Fibroblast of mammary gland (primary cell): Measurements from ENCODE around the gene DLX3.

Experiments
- DNase-seq: peaks from one replicate; pipeline ENCODE4 v3.0.0-alpha.2; 2010; ENCODE audit warnings: low read depth
- H3K4me3 ChIP-seq: 2 replicates; pipeline ENCODE4 v1.5.1; 2011; ENCODE audit warnings: low read depth, mild to moderate bottlenecking, low read length, moderate library complexity; ENCODE audit not compliant: control insufficient read depth
- TF ChIP-seq, protein P1 (sequence below): conservative IDR thresholded peaks from 2 replicates; pipeline ENCODE4 v1.5.1; 2011; ENCODE audit warnings: low read depth, low read length, inconsistent platforms; ENCODE audit not compliant: control insufficient read depth, insufficient read depth

DLX3 gene

DNA sequence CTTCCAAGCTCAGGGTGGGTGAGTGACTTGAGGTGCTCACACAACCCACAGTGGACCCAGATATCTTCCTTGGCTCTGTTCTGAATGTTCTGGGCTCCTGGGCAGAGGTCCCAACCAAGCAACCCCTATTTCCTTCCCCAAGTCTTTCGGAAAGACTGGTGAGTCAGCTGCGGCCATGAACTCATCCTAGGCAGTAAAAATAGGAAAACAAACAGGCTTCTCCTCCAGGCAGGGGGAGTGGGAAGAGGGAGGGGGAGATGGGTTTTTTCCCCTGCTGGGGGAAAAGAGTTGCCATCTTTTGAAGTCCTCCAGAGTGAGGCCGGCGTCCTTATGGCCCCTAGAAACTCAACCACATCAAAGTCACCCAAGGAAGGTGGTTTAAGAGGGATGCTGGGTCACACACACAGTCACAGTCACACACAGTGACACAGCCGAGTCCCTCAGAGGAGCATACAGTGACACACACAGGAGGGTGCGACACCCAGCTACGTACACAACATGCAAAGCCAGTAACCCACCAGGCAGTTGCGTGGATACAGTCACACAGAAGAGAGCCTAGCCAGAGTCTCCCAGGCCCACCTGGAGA is 42.0 kb downstream of the DLX3 start:
- TF ChIP-seq, protein P1, sequence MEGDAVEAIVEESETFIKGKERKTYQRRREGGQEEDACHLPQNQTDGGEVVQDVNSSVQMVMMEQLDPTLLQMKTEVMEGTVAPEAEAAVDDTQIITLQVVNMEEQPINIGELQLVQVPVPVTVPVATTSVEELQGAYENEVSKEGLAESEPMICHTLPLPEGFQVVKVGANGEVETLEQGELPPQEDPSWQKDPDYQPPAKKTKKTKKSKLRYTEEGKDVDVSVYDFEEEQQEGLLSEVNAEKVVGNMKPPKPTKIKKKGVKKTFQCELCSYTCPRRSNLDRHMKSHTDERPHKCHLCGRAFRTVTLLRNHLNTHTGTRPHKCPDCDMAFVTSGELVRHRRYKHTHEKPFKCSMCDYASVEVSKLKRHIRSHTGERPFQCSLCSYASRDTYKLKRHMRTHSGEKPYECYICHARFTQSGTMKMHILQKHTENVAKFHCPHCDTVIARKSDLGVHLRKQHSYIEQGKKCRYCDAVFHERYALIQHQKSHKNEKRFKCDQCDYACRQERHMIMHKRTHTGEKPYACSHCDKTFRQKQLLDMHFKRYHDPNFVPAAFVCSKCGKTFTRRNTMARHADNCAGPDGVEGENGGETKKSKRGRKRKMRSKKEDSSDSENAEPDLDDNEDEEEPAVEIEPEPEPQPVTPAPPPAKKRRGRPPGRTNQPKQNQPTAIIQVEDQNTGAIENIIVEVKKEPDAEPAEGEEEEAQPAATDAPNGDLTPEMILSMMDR, result no peak
- DNase-seq, result peak; percentile 26
- no peak overlapping the region for H3K4me3 ChIP-seq

DNA sequence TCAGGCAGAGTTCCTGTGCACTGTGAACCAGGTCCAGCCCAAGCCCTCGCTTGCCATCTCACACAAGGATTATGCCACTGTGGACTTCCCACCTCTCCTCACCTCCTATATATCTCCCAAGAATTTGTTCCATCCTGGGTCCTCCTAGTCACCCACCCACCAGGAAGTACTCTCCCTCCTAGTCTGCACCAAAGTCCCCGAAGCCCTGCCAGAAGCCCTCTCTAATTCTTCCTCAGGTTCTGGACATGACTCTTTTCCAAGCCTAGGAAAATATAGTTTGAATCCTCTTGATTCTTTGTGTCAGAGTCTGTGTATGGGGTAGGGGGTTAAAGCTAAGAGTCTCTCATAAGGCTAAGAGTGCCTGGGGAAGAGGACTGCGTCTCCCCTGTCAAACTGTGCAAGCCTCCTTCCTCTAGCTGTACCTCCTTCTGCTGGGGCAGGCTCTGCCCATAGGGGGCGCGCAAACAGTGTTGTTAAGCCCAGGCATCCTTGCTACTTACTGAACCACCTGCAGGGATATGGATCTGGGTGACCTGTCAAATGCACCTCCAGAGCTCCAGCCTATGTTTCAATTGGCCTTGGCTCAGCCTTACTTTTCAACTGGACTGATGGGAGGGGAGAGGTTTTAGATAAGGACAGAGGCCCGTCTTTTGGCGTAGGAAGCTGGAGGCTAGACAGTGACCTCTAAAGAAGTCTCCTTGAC is 42.7 kb downstream of the DLX3 start:
- TF ChIP-seq, protein P1, result peak; percentile 94
- peak; percentile 62 for DNase-seq
- H3K4me3 ChIP-seq, result no peak overlapping the region

DNA sequence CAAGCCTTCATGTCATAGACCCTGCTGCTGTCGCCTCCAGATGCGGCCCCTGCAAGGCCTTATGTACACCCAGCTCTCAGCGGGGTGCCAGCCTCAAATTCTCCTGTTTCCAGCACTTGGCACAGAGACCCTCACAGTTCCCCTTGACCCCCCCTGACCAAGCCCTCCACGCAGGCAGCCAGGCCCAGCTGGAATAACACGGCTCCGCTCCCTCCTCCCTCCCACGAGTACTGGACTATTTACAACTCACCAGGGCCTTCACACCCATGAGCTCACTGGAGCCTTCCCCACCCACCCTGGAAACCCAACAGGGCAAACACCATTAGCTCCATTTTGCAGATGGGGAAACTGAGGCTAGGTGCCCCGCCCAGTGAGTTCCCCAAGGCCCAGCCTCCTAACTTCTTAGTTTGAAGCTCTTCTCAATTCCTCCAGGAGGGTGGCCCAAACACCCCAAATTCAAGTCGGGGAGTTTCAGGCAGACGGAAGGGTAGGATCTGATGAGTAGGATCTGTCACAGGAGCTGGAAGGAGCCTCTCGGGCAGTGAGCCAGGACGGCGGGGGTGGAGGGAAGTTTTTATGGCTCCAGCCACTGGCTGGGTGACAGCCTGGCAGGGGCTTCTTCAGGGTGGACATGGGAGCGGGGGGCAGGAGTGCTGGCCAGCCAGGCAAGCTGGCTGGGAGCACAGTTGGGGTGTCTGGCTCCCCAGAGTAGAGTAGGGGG is 43.5 kb downstream of the DLX3 start:
- no peak overlapping the region for H3K4me3 ChIP-seq
- peak; percentile 57 for DNase-seq
- TF ChIP-seq, protein P1, result no peak

DNA sequence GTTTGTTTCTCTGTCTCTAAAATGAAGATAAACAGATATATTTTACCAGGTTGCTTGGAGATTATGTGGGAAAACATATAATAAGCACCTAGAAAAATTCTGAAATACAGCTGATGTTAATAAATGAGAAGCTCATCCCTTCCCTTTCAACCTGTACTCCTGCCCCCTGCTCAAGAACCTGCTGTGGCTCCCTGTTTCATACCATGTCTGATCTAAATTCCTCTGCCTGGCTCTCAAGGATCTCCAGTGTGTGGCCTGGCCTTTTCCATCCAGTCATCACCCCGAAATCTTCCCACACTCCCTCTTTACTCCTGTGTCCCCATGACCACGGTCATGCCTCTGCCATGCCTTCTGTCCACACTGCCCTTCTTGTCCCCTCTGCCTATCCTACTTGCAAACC is 45.4 kb downstream of the DLX3 start:
- DNase-seq, result no peak
- H3K4me3 ChIP-seq, result no peak overlapping the region
- TF ChIP-seq, protein P1, result no peak

DNA sequence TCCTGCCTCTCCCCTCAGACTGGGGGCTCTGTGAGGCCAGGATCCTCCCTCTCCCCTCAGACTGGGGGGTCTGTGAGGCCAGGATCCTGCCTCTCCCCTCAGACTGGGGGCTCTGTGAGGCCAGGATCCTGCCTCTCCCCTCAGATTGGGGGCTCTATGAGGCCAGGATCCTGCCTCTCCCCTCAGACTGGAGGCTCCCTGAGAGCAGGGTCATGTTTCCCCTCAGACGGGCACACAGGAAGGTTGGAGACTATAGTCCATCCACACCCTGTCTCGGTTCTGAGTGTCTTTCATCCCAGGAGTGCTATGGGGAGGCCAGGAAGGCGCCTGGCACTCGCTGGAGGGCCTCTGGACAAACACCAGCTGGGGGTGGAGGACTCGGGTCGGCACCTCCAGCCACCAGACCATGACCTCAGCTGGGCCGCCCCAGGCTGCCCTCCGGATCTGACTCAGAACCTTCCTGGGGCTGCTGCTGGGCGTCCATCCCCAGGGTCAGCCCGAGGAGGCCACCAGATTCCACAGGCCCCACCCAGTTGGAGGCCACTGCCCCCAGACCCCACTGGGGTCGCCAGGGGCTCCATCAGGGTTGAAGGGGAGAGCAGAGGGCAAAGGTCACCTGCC is 48.0 kb downstream of the DLX3 start:
- DNase-seq, result no peak
- H3K4me3 ChIP-seq, result no peak overlapping the region
- TF ChIP-seq, protein P1, result no peak

DNA sequence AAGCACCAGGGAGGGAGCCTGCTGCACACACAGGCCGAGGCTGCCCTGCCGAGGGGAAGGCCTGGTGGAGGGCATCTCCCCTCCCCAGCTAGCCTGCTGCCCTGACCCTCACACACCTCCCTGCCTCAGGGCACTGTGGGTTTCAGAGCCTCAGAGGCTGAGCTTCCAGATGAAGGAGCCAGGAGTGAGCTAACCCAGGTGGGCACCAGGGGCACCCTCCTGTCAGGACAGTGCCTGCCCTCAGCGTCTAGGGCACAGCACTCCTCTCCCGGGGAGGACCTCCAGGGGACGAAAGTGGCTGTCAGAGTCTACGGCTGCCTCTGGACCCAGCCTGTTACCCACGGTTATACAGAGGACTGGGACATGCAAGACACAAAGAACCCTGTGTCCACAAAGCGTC is 48.8 kb downstream of the DLX3 start:
- TF ChIP-seq, protein P1, result no peak
- DNase-seq, result no peak
- H3K4me3 ChIP-seq, result no peak overlapping the region
